ENCODE results near the gene INTS1. TPM values are rescaled to one million over a fixed set of nuclear protein-coding genes. Genes with fewer than 3 reads are reported as not detected.
"Not testable (repeated sequence)": the region's sequence is repeated elsewhere in the genome, so short reads cannot be mapped to it uniquely, and the experiment has no call there.

Gene INTS1
- total RNA-seq, 1 donor from 2014 or later, result 81.9 TPM

- FAIRE-seq (no peak), DNase-seq (ENCODE audit: low read depth) (peak; percentile 90)
- peak overlapping the region; percentile 62 for H3K27ac Mint-ChIP-seq (ENCODE audit: unreplicated experiment)
Observed at GRCh38 chr7:1520539-1521234, 16.5 kb upstream of the INTS1 start.

GRCh38 chr7:1519322-1519922 is 15.2 kb upstream of the INTS1 start:
- H3K9me3 ChIP-seq (ENCODE audit: insufficient read depth, low read depth, low read length); H3K4me2 ChIP-seq (ENCODE audit: low read length); H3K4me3 Mint-ChIP-seq (ENCODE audit: unreplicated experiment); H3K27me3 ChIP-seq (ENCODE audit: insufficient read depth, low read length); DNase-seq (ENCODE audit: low read depth); H3K36me3 Mint-ChIP-seq (ENCODE audit: low read depth, unreplicated experiment); H3K27ac Mint-ChIP-seq (ENCODE audit: unreplicated experiment); H4K20me1 ChIP-seq (ENCODE audit: insufficient read depth, low read length); H3K36me3 ChIP-seq (ENCODE audit: insufficient read depth, low read length); H3K4me3 ChIP-seq (ENCODE audit: insufficient read depth, low read depth, low read length); H2AFZ ChIP-seq (ENCODE audit: low read depth, low read length); H3K9ac ChIP-seq (ENCODE audit: low read length); H3K27me3 Mint-ChIP-seq (ENCODE audit: low read depth, unreplicated experiment); FAIRE-seq; H3K4me1 Mint-ChIP-seq (ENCODE audit: low read depth, unreplicated experiment); H3K79me2 ChIP-seq (ENCODE audit: insufficient read depth, low read length): not testable (repeated sequence)
- peaks cover 17% of the 10 kb centered on the region for H3K4me1 ChIP-seq (ENCODE audit: insufficient read depth, low read length)
- H3K9me3 Mint-ChIP-seq (ENCODE audit: unreplicated experiment), result peaks cover 12% of the 10 kb centered on the region
- peak overlapping the region; percentile 91 for H3K27ac ChIP-seq (ENCODE audit: low read depth, low read length)

More at GRCh38 chr7:1520539-1521234, 16.5 kb upstream of the INTS1 start:
- H3K9me3 Mint-ChIP-seq (ENCODE audit: unreplicated experiment), result peaks cover 12% of the 10 kb centered on the region
- no peaks in the 10 kb centered on the region for H4K20me1 ChIP-seq (ENCODE audit: insufficient read depth, low read length)
- no peak overlapping the region for H3K4me3 Mint-ChIP-seq (ENCODE audit: unreplicated experiment)
- no peak overlapping the region for H3K4me3 ChIP-seq (ENCODE audit: insufficient read depth, low read depth, low read length)
- peaks cover 9% of the 10 kb centered on the region for H3K27me3 Mint-ChIP-seq (ENCODE audit: low read depth, unreplicated experiment)
- no peaks in the 10 kb centered on the region for H3K79me2 ChIP-seq (ENCODE audit: insufficient read depth, low read length)
- peaks cover 13% of the 10 kb centered on the region for H3K4me1 ChIP-seq (ENCODE audit: insufficient read depth, low read length)
- TF ChIP-seq CTCF (IDR thresholded peaks at IDR 0.05; ENCODE audit: insufficient read depth, low read depth, low read length), result no peak
- no peak for TF ChIP-seq EZH2 (IDR thresholded peaks at IDR 0.05; ENCODE audit: insufficient read depth, low read length)
- peak overlapping the region; percentile 26 for H2AFZ ChIP-seq (ENCODE audit: low read depth, low read length)
- H3K36me3 ChIP-seq (ENCODE audit: insufficient read depth, low read length), result no peaks in the 10 kb centered on the region
- H3K9me3 ChIP-seq (ENCODE audit: insufficient read depth, low read depth, low read length), result peaks cover 5% of the 10 kb centered on the region
- peaks cover 3% of the 10 kb centered on the region for H3K27me3 ChIP-seq (ENCODE audit: insufficient read depth, low read length)
- H3K4me2 ChIP-seq (ENCODE audit: low read length), result peak overlapping the region; percentile 47
- H3K4me1 Mint-ChIP-seq (ENCODE audit: low read depth, unreplicated experiment), result peaks cover 3% of the 10 kb centered on the region
- H3K36me3 Mint-ChIP-seq (ENCODE audit: low read depth, unreplicated experiment), result peaks cover 8% of the 10 kb centered on the region
- H3K27ac ChIP-seq (ENCODE audit: low read depth, low read length), result peak overlapping the region; percentile 91
- peak overlapping the region; percentile 80 for H3K9ac ChIP-seq (ENCODE audit: low read length)

GRCh38 chr7:1516586-1517251 is 12.5 kb upstream of the INTS1 start:
- H3K27ac Mint-ChIP-seq (ENCODE audit: unreplicated experiment), result no peak overlapping the region
- DNase-seq (ENCODE audit: low read depth), result no peak
- TF ChIP-seq EZH2 (IDR thresholded peaks at IDR 0.05; ENCODE audit: insufficient read depth, low read length) (no peak), CTCF (IDR thresholded peaks at IDR 0.05; ENCODE audit: insufficient read depth, low read depth, low read length) (no peak)
- Histone ChIP-seq H3K36me3 (ENCODE audit: insufficient read depth, low read length) (no peaks in the 10 kb centered on the region), H3K27me3 (ENCODE audit: insufficient read depth, low read length) (no peaks in the 10 kb centered on the region), H3K9me3 (ENCODE audit: insufficient read depth, low read depth, low read length) (peaks cover 5% of the 10 kb centered on the region), H3K27ac (ENCODE audit: low read depth, low read length) (no peak overlapping the region), H2AFZ (ENCODE audit: low read depth, low read length) (no peak overlapping the region), H3K4me3 (ENCODE audit: insufficient read depth, low read depth, low read length) (no peak overlapping the region), H3K4me2 (ENCODE audit: low read length) (no peak overlapping the region), H4K20me1 (ENCODE audit: insufficient read depth, low read length) (no peaks in the 10 kb centered on the region), H3K9ac (ENCODE audit: low read length) (no peak overlapping the region), H3K4me1 (ENCODE audit: insufficient read depth, low read length) (peaks cover 32% of the 10 kb centered on the region), H3K79me2 (ENCODE audit: insufficient read depth, low read length) (no peaks in the 10 kb centered on the region)
- no peaks in the 10 kb centered on the region for H3K27me3 Mint-ChIP-seq (ENCODE audit: low read depth, unreplicated experiment)
- peaks cover 8% of the 10 kb centered on the region for H3K36me3 Mint-ChIP-seq (ENCODE audit: low read depth, unreplicated experiment)
- H3K9me3 Mint-ChIP-seq (ENCODE audit: unreplicated experiment), result peaks cover 12% of the 10 kb centered on the region
- H3K4me3 Mint-ChIP-seq (ENCODE audit: unreplicated experiment), result no peak overlapping the region
- H3K4me1 Mint-ChIP-seq (ENCODE audit: low read depth, unreplicated experiment), result peaks cover 3% of the 10 kb centered on the region
- no peak for FAIRE-seq

- not testable (repeated sequence) for H3K4me1 Mint-ChIP-seq (ENCODE audit: low read depth, unreplicated experiment); H3K36me3 Mint-ChIP-seq (ENCODE audit: low read depth, unreplicated experiment); H3K27me3 ChIP-seq (ENCODE audit: insufficient read depth, low read length); H3K27ac ChIP-seq (ENCODE audit: low read depth, low read length); H2AFZ ChIP-seq (ENCODE audit: low read depth, low read length); DNase-seq (ENCODE audit: low read depth); H3K4me3 Mint-ChIP-seq (ENCODE audit: unreplicated experiment); H3K9ac ChIP-seq (ENCODE audit: low read length); H3K27ac Mint-ChIP-seq (ENCODE audit: unreplicated experiment); H4K20me1 ChIP-seq (ENCODE audit: insufficient read depth, low read length); H3K27me3 Mint-ChIP-seq (ENCODE audit: low read depth, unreplicated experiment); H3K9me3 ChIP-seq (ENCODE audit: insufficient read depth, low read depth, low read length); FAIRE-seq; H3K79me2 ChIP-seq (ENCODE audit: insufficient read depth, low read length); H3K4me3 ChIP-seq (ENCODE audit: insufficient read depth, low read depth, low read length); H3K4me2 ChIP-seq (ENCODE audit: low read length); H3K36me3 ChIP-seq (ENCODE audit: insufficient read depth, low read length)
- H3K4me1 ChIP-seq (ENCODE audit: insufficient read depth, low read length), result peaks cover 27% of the 10 kb centered on the region
- peaks cover 12% of the 10 kb centered on the region for H3K9me3 Mint-ChIP-seq (ENCODE audit: unreplicated experiment)
Observed at GRCh38 chr7:1515509-1515967, 11.3 kb upstream of the INTS1 start.
